Thymus (tissue), 11 donors: Measurements from ENCODE around the gene DOCK9. TPM values are rescaled to one million over a fixed set of nuclear protein-coding genes. Genes with fewer than 3 reads are reported as not detected.
A peak's percentile ranks its signal among the peaks of the same experiment; 100 is the strongest.

ENCODE experiments used
- DNase-seq, 9 donors: peaks; one replicate each; pipeline ENCODE4 v3.0.0-alpha.2; 2013; ENCODE audit warnings: low spot score in 9 of 9, low read depth in 6 of 9, missing footprints in 1 of 9
- H3K27ac ChIP-seq, 2 donors: one replicate each; pipeline ENCODE4 v1.5.1; 2013; ENCODE audit warnings: control low read depth in 1 of 2, low read depth in 1 of 2, low read length in 1 of 2, mild to moderate bottlenecking in 1 of 2, moderate library complexity in 1 of 2
- H3K27me3 ChIP-seq, 2 donors: one replicate each; pipeline ENCODE4 v1.5.1; 2013; ENCODE audit warnings: low read length in 1 of 2; ENCODE audit not compliant: control insufficient read depth in 2 of 2, insufficient read depth in 1 of 2
- H3K36me3 ChIP-seq, 2 donors: one replicate each; pipeline ENCODE4 v1.5.1; 2013; ENCODE audit warnings: low read length in 1 of 2, mild to moderate bottlenecking in 1 of 2, moderate library complexity in 1 of 2; ENCODE audit not compliant: control insufficient read depth in 2 of 2, insufficient read depth in 2 of 2
- H3K4me1 ChIP-seq, 2 donors: one replicate each; pipeline ENCODE4 v1.5.1; 2013; ENCODE audit warnings: low read length in 2 of 2; ENCODE audit not compliant: control insufficient read depth in 2 of 2, insufficient read depth in 2 of 2
- H3K4me3 ChIP-seq, 2 donors: one replicate each; pipeline ENCODE4 v1.5.1; 2013; ENCODE audit warnings: low read length in 2 of 2, control low read depth in 1 of 2, mild to moderate bottlenecking in 1 of 2
- H3K9me3 ChIP-seq, 2 donors: one replicate each; pipeline ENCODE4 v1.5.1; 2013; ENCODE audit warnings: low read length in 1 of 2, mild to moderate bottlenecking in 1 of 2; ENCODE audit not compliant: control insufficient read depth in 2 of 2, insufficient read depth in 1 of 2
- WGBS: extraction: QIAGEN DNeasy Blood & Tissue Kit; methylation state at CpG from one replicate; pipeline ENCODE4 v1.1.7; 2013; 5-methylcytosine and 5-hydroxymethylcytosine counted together
- polyA plus RNA-seq: library from polyadenylated mRNA; stranded (reverse); fragments of 200-250 nt; gene quantifications from one replicate; pipeline ENCODE4 v1.2.3, GENCODE V29; 2013
- total RNA-seq: library from RNA; stranded (reverse); fragments of 120-200 nt; gene quantifications from one replicate; pipeline ENCODE4 v1.2.4, GENCODE V29; 2013
- donor health status: healthy.

Gene DOCK9
- total and polyA plus RNA-seq, 2 donors: 34.0 to 37.9 TPM

GRCh38 chr13:98937911-98938381 is 39.9 kb downstream of the DOCK9 start:
- no peak overlapping the region for H3K4me3 ChIP-seq
- no peaks in the 10 kb centered on the region for H3K36me3 ChIP-seq
- H3K4me1 ChIP-seq: peaks cover 21 to 36% of the 10 kb centered on the region in 2 donors
- H3K9me3 ChIP-seq: peaks cover 0 to 8% of the 10 kb centered on the region in 2 donors
- no peak for DNase-seq
- 88% methylated on average over 6 of the region's 6 CpGs for WGBS
- no peaks in the 10 kb centered on the region for H3K27me3 ChIP-seq
- H3K27ac ChIP-seq: no peak overlapping the region

GRCh38 chr13:98934243-98934642 is 43.6 kb downstream of the DOCK9 start:
- no peak overlapping the region for H3K27ac ChIP-seq
- peaks cover 0 to 8% of the 10 kb centered on the region in 2 donors for H3K9me3 ChIP-seq
- no peak overlapping the region for H3K4me3 ChIP-seq
- peaks cover 0 to 2% of the 10 kb centered on the region in 2 donors for H3K36me3 ChIP-seq
- H3K27me3 ChIP-seq: no peaks in the 10 kb centered on the region
- no peak for DNase-seq
- H3K4me1 ChIP-seq: peaks cover 10 to 22% of the 10 kb centered on the region in 2 donors
- 98% methylated on average over 3 of the region's 3 CpGs for whole genome bisulfite sequencing

GRCh38 chr13:98930151-98930591 is 47.7 kb downstream of the DOCK9 start:
- Histone ChIP-seq H3K4me3 (peak overlapping the region; percentile 2 to 10), H3K36me3 (peaks cover 0 to 2% of the 10 kb centered on the region in 2 donors), H3K27me3 (no peaks in the 10 kb centered on the region), H3K4me1 (peaks cover 5 to 12% of the 10 kb centered on the region in 2 donors), H3K9me3 (peaks cover 0 to 8% of the 10 kb centered on the region in 2 donors), H3K27ac (peak overlapping the region; percentile 61 to 65)
- 20% methylated on average over 8 of the region's 8 CpGs for WGBS
- DNase-seq: peak in 5 of 9 donors; percentile 34 to 82 (median 48)

- Histone ChIP-seq H3K9me3 (no peaks in the 10 kb centered on the region), H3K4me1 (peaks cover 5 to 12% of the 10 kb centered on the region in 2 donors), H3K27me3 (no peaks in the 10 kb centered on the region), H3K27ac (peak overlapping the region in 1 of 2 donors; percentile 29), H3K36me3 (peaks cover 2% of the 10 kb centered on the region in 2 donors), H3K4me3 (no peak overlapping the region)
- WGBS: 98% methylated on average over 2 of the region's 2 CpGs
- DNase-seq: no peak
Measured at GRCh38 chr13:98927951-98928927, 49.6 kb downstream of the DOCK9 start.

- H3K27ac ChIP-seq: no peak overlapping the region
- H3K36me3 ChIP-seq: peaks cover 8 to 17% of the 10 kb centered on the region in 2 donors
- no peak overlapping the region for H3K4me3 ChIP-seq
- peaks cover 5 to 9% of the 10 kb centered on the region in 2 donors for H3K4me1 ChIP-seq
- WGBS: 97% methylated on average over 4 of the region's 4 CpGs
- no peaks in the 10 kb centered on the region for H3K9me3 ChIP-seq
- no peak for DNase-seq
- H3K27me3 ChIP-seq: no peaks in the 10 kb centered on the region
Measured at GRCh38 chr13:98925949-98926348, 51.9 kb downstream of the DOCK9 start.

- H3K9me3 ChIP-seq: no peaks in the 10 kb centered on the region
- no peak overlapping the region for H3K4me3 ChIP-seq
- peaks cover 9 to 14% of the 10 kb centered on the region in 2 donors for H3K4me1 ChIP-seq
- 93% methylated on average over 11 of the region's 11 CpGs for WGBS
- no peaks in the 10 kb centered on the region for H3K27me3 ChIP-seq
- H3K36me3 ChIP-seq: peaks cover 13 to 21% of the 10 kb centered on the region in 2 donors
- no peak for DNase-seq
- no peak overlapping the region for H3K27ac ChIP-seq
Measured at GRCh38 chr13:98923641-98924397, 54.0 kb downstream of the DOCK9 start.

GRCh38 chr13:98922306-98922705 is 55.6 kb downstream of the DOCK9 start:
- peaks cover 13 to 24% of the 10 kb centered on the region in 2 donors for H3K36me3 ChIP-seq
- H3K4me3 ChIP-seq: no peak overlapping the region
- WGBS: over 99% methylated on average over 4 of the region's 4 CpGs

GRCh38 chr13:98921786-98922185 is 56.1 kb downstream of the DOCK9 start:
- no peak for DNase-seq
- 98% methylated on average over 5 of the region's 5 CpGs for WGBS
- H3K4me3 ChIP-seq: no peak overlapping the region
- peaks cover 9 to 26% of the 10 kb centered on the region in 2 donors for H3K4me1 ChIP-seq
- no peaks in the 10 kb centered on the region for H3K27me3 ChIP-seq
- peaks cover 13 to 24% of the 10 kb centered on the region in 2 donors for H3K36me3 ChIP-seq
- no peaks in the 10 kb centered on the region for H3K9me3 ChIP-seq
- no peak overlapping the region for H3K27ac ChIP-seq

More at GRCh38 chr13:98922306-98922705, 55.6 kb downstream of the DOCK9 start:
- Histone ChIP-seq H3K27ac (no peak overlapping the region), H3K27me3 (no peaks in the 10 kb centered on the region), H3K4me1 (peaks cover 9 to 26% of the 10 kb centered on the region in 2 donors), H3K9me3 (no peaks in the 10 kb centered on the region)
- DNase-seq: no peak
